Measurements from ENCODE around the gene CHRNB1.

Gene CHRNB1

DNA sequence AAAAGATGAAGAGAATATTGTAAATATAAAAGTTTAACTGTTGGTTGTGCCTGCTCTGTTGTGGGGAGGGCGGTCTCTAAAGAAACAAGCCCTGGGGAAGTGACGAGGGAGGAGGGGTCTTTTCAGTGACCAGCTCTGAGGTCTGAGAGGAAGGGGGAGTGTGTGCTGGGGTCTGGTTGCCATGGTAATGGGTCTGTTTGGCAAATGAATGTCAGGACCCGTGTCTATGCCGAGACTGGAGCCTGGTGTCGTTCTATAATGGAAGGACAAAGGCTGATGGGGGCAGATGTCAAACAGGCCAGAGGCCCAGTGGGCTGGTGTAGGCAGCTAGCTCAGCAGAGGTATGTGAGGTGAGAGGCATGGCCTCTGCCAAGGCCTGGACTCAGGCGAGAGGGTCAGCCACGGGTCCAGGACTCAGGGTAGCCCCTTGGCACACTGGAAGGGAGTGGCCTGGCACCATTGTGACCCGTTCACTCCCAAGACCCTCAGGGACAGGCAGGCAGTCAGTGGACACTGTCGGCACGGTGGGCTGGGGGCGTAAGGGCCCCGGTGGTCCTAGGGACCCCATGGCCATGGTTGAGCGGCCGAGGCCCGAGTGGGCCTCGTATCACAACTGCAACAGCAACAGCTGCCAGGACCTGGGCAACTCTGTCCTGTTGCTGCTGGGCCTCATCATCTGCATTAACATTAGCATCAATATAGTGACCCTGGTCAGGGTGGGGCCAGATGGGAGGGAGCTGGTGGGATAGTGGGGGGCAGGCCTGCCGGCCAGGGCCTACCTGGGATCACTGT, 24.8 kb upstream of the CHRNB1 start, which contains the start of gene SPEM1:
TSS of gene SPEM1 (plus strand) at position 506 of the 792 bp plus-strand sequence. CDS start at position 567, 61 bp downstream.
- in situ Hi-C loops (cut with HindIII; ENCODE audit: low sequenced_read_pairs), result no loop called here
- TF ChIP-seq, protein P1, sequence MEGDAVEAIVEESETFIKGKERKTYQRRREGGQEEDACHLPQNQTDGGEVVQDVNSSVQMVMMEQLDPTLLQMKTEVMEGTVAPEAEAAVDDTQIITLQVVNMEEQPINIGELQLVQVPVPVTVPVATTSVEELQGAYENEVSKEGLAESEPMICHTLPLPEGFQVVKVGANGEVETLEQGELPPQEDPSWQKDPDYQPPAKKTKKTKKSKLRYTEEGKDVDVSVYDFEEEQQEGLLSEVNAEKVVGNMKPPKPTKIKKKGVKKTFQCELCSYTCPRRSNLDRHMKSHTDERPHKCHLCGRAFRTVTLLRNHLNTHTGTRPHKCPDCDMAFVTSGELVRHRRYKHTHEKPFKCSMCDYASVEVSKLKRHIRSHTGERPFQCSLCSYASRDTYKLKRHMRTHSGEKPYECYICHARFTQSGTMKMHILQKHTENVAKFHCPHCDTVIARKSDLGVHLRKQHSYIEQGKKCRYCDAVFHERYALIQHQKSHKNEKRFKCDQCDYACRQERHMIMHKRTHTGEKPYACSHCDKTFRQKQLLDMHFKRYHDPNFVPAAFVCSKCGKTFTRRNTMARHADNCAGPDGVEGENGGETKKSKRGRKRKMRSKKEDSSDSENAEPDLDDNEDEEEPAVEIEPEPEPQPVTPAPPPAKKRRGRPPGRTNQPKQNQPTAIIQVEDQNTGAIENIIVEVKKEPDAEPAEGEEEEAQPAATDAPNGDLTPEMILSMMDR (IDR thresholded peaks at IDR 0.05; ENCODE audit: low read depth, low read length, missing control alignments), result no peak
- DNase-seq (ENCODE audit: low read depth), result no peak
- H3K4me3 ChIP-seq (ENCODE audit: low read depth, low read length), result no peak within 1 kb of the TSS

DNA sequence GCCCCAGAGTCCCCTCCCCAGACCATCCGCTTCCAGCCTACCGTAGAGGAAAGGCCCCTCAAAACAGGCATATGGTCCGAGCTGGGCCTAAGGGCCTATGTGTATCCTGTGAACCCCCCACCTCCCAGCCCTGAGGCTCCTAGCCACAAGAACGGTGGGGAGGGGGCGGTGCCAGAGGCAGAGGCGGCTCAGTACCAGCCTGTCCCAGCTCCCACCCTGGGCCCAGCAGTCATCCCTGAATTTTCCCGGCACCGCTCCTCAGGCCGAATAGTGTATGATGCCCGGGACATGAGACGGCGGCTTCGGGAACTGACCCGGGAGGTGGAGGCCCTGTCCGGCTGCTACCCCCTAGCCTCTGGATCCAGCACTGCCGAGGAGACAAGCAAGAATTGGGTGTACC, 23.7 kb upstream of the CHRNB1 start:
- in situ Hi-C loops (cut with HindIII; ENCODE audit: low sequenced_read_pairs), result no loop called here
- H3K4me3 ChIP-seq (ENCODE audit: low read depth, low read length), result no peak overlapping the region
- TF ChIP-seq, protein P1 (IDR thresholded peaks at IDR 0.05; ENCODE audit: low read depth, low read length, missing control alignments), result no peak
- no peak for DNase-seq (ENCODE audit: low read depth)

DNA sequence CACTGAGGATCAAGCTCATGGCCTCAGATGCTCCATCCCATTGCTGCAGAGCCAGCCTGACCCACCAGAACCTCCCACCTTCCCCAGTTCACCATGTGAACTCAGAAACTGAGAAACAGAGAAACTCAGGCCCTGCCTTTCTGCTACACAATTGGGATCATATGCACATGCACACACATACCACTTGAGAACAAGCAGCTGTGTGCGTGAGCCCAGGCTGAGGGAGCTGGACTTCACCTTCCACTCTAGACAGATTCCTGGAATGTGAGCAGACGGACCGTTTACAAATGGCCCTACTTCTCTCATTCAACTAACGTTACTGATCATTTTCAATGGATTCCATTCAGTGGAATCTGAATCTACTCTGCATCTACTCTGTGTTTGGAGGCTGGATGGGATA, 21.2 kb upstream of the CHRNB1 start:
- H3K4me3 ChIP-seq (ENCODE audit: low read depth, low read length), result no peak overlapping the region

DNA sequence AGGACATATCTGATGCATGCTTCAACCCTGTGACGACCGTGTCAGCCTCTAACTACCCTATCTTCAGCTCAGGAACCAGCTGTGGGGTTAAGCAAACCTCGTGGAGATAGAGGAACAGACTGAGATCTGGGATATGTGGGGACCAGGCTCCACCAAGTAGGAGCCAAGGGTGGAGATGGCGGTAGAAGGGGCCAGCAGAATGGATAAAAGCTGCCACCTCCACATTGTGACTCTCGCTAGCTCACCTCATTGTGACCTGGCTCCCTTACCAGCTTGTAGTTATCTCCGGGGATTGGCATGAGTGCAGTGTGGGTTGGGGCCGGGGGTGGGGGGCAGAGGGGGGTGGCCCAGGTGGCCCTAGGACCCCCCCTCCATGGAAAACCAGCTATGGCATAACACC, 19.5 kb upstream of the CHRNB1 start, which contains the start of gene SPEM2:
TSS of gene SPEM2 (plus strand) at position 301 of the 400 bp plus-strand sequence. CDS start at position 374, 73 bp downstream.
- in situ Hi-C loops (cut with HindIII; ENCODE audit: low sequenced_read_pairs), result no loop called here
- no peak for DNase-seq (ENCODE audit: low read depth)
- H3K4me3 ChIP-seq (ENCODE audit: low read depth, low read length), result no peak within 1 kb of the TSS
- TF ChIP-seq, protein P1 (IDR thresholded peaks at IDR 0.05; ENCODE audit: low read depth, low read length, missing control alignments), result no peak

More for the DNA sequence above, 21.2 kb upstream of the CHRNB1 start:
- in situ Hi-C loops (cut with HindIII; ENCODE audit: low sequenced_read_pairs), result no loop called here
- DNase-seq (ENCODE audit: low read depth), result no peak
- TF ChIP-seq, protein P1 (IDR thresholded peaks at IDR 0.05; ENCODE audit: low read depth, low read length, missing control alignments), result no peak

DNA sequence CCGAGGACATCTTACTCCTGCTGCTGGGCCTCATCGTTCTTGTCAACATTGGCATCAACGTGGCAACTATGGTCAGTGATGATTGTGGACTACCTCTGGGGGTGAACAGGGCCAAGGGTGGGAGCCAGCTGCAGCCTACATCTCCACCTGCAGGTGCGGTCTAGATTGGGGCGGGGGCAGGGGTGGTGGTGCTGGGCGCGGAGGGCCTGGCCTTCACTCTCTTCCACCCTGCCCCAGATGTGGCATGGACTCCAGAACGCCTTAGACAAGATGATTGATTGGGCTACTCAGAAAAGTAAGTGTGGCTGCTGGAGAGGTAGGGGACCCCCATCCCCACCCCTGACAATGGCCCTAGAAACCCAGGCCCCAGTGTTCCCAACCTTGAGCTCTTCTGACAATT, 19.1 kb upstream of the CHRNB1 start:
- TF ChIP-seq, protein P1 (IDR thresholded peaks at IDR 0.05; ENCODE audit: low read depth, low read length, missing control alignments), result no peak
- no peak for DNase-seq (ENCODE audit: low read depth)
- in situ Hi-C loops (cut with HindIII; ENCODE audit: low sequenced_read_pairs), result no loop called here
- no peak overlapping the region for H3K4me3 ChIP-seq (ENCODE audit: low read depth, low read length)

DNA sequence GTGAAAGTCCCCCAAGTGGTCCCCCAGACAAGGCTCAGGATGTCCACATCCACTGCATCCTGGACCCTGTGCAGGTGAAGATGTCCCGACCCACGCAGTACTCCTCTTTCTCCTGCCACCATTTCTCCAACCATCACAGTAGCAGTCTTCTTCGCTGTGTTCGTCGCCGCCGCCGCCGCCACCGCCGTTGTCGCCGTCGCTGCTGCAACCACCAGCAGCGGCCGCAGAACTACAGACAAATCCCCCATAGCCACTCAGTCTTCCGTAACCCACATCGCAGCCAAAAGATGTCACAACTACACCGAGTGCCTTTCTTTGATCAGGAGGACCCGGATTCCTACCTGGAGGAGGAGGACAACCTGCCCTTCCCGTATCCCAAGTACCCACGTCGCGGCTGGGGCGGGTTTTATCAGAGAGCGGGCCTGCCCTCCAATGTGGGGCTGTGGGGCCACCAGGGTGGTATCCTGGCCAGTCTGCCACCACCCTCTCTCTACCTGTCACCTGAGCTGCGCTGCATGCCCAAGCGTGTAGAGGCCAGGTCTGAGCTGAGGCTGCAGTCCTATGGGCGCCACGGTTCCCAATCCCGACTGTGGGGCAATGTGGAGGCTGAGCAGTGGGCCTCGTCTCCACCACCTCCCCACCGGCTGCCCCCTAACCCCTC, 18.5 kb upstream of the CHRNB1 start:
- TF ChIP-seq, protein P1 (IDR thresholded peaks at IDR 0.05; ENCODE audit: low read depth, low read length, missing control alignments), result no peak
- no peak overlapping the region for H3K4me3 ChIP-seq (ENCODE audit: low read depth, low read length)
- in situ Hi-C loops (cut with HindIII; ENCODE audit: low sequenced_read_pairs), result no loop called here
- DNase-seq (ENCODE audit: low read depth), result no peak

Data from astrocyte of the cerebellum (primary cell).